GM23338 (cell line): Measurements from ENCODE around the gene CLSTN1. TPM values are rescaled to one million over a fixed set of nuclear protein-coding genes. Genes with fewer than 3 reads are reported as not detected.

Source experiments
- ATAC-seq: fragments of 200-7000 bp; cut with Tn5 transposase; 3 replicates; pipeline ENCODE4 v1.9.1; 2020
- DNase-seq: peaks from one replicate; pipeline ENCODE4 v3.0.0-alpha.2; 2015; ENCODE audit warnings: low spot score
- H2AFZ ChIP-seq: fragments of 200-600 bp; sonication (generic); 2 replicates; pipeline ENCODE4 v1.8.0; 2016; ENCODE audit warnings: antibody characterized with exemption, mild to moderate bottlenecking, moderate library complexity
- H3F3A ChIP-seq: fragments of 200-600 bp; sonication (generic); replicated peaks from 2 replicates; pipeline ENCODE4 v1.8.0; 2017; ENCODE audit warnings: antibody characterized with exemption, mixed run types, low read depth
- H3K27ac ChIP-seq: fragments of 200-600 bp; sonication (generic); 2 replicates; pipeline ENCODE4 v1.6.1; 2016; ENCODE audit warnings: low read depth
- H3K27me3 ChIP-seq: fragments of 200-600 bp; sonication (generic); 2 replicates; pipeline ENCODE4 v1.8.0; 2016; ENCODE audit warnings: mild to moderate bottlenecking, mixed run types, moderate library complexity; ENCODE audit not compliant: insufficient read depth
- H3K36me3 ChIP-seq: fragments of 200-600 bp; sonication (generic); 2 replicates; pipeline ENCODE4 v1.8.0; 2016; ENCODE audit warnings: mild to moderate bottlenecking; ENCODE audit not compliant: insufficient read depth
- H3K4me1 ChIP-seq: fragments of 200-600 bp; sonication (generic); 2 replicates; pipeline ENCODE4 v1.8.0; 2016; ENCODE audit warnings: mild to moderate bottlenecking, moderate library complexity; ENCODE audit not compliant: insufficient read depth
- H3K4me2 ChIP-seq: fragments of 200-600 bp; sonication (generic); 2 replicates; pipeline ENCODE4 v1.7.1; 2017; ENCODE audit warnings: mixed run types
- H3K4me3 ChIP-seq: fragments of 200-600 bp; sonication (generic); 2 replicates; pipeline ENCODE4 v1.6.1; 2016; ENCODE audit warnings: mixed run types
- H3K79me2 ChIP-seq: fragments of 200-600 bp; sonication (generic); replicated peaks from 2 replicates; pipeline ENCODE4 v1.8.0; 2017; ENCODE audit warnings: mild to moderate bottlenecking; ENCODE audit not compliant: insufficient read depth
- H3K9me2 ChIP-seq: fragments of 200-600 bp; sonication (generic); 2 replicates; pipeline ENCODE4 v1.8.0; 2017; ENCODE audit not compliant: insufficient read depth
- H4K20me1 ChIP-seq: fragments of 200-600 bp; sonication (generic); replicated peaks from 2 replicates; pipeline ENCODE4 v1.8.0; 2017; ENCODE audit warnings: mild to moderate bottlenecking; ENCODE audit not compliant: insufficient read depth
- H3K27ac Mint-ChIP-seq: 2 replicates; pipeline ENCODE4 v1.8.0; 2020; ENCODE audit warnings: inconsistent platforms, mild to moderate bottlenecking, moderate library complexity, mixed read lengths
- H3K27me3 Mint-ChIP-seq: 3 replicates; pipeline ENCODE4 v1.8.0; 2022; ENCODE audit warnings: low read depth, mild to moderate bottlenecking, moderate library complexity, mixed read lengths, inconsistent platforms; ENCODE audit not compliant: insufficient read depth, poor library complexity
- H3K36me3 Mint-ChIP-seq: 3 replicates; pipeline ENCODE4 v1.8.0; 2021; ENCODE audit warnings: low read depth, mild to moderate bottlenecking, inconsistent platforms, moderate library complexity, mixed read lengths
- H3K4me1 Mint-ChIP-seq: 3 replicates; pipeline ENCODE4 v1.8.0; 2020; ENCODE audit warnings: mild to moderate bottlenecking, inconsistent platforms, mixed read lengths
- H3K4me3 Mint-ChIP-seq: 3 replicates; pipeline ENCODE4 v1.8.0; 2021; ENCODE audit warnings: moderate library complexity, mild to moderate bottlenecking, inconsistent platforms, mixed read lengths
- H3K9me3 Mint-ChIP-seq: 3 replicates; pipeline ENCODE4 v1.8.0; 2020; ENCODE audit warnings: moderate library complexity, mild to moderate bottlenecking, inconsistent platforms, mixed read lengths
- CREB1 ChIP-seq: fragments of 250-450 bp; sonication (Bioruptor Pico); IDR thresholded peaks from 2 replicates; pipeline ENCODE4 v1.5.0; 2020; ENCODE audit warnings: low read depth, mild to moderate bottlenecking, moderate library complexity
- JUNB ChIP-seq: IDR thresholded peaks from one replicate; pipeline ENCODE4 v1.6.1; 2016; ENCODE audit warnings: antibody characterized with exemption; ENCODE audit not compliant: unreplicated experiment
- ZNF331 ChIP-seq: fragments of 250-450 bp; sonication (Bioruptor Pico); IDR thresholded peaks from 2 replicates; pipeline ENCODE4 v1.5.0; 2020; ENCODE audit warnings: low read depth, mild to moderate bottlenecking, moderate library complexity
- polyA plus RNA-seq: library from polyadenylated mRNA; unstranded; fragments of >200 nt; fragmentation: Nextera tagmentation; extraction: Ambion mirVana; gene quantifications from 2 replicates; pipeline ENCODE4 v1.2.1, GENCODE V29; 2016
- total RNA-seq: library from RNA; depleted of rRNA; stranded (reverse); fragments of >200 nt; shearing (Covaris generic); gene quantifications from 2 replicates; pipeline ENCODE4 v1.2.3, GENCODE V29; 2014
- TF ChIP-seq, protein P1 (sequence below): IDR thresholded peaks from one replicate; pipeline ENCODE4 v1.6.1; 2018; ENCODE audit warnings: antibody characterized with exemption; ENCODE audit not compliant: unreplicated experiment

CLSTN1 gene
- total and polyA plus RNA-seq, 2 experiments from 2014 or later, result 38.5 to 66.2 TPM

DNA sequence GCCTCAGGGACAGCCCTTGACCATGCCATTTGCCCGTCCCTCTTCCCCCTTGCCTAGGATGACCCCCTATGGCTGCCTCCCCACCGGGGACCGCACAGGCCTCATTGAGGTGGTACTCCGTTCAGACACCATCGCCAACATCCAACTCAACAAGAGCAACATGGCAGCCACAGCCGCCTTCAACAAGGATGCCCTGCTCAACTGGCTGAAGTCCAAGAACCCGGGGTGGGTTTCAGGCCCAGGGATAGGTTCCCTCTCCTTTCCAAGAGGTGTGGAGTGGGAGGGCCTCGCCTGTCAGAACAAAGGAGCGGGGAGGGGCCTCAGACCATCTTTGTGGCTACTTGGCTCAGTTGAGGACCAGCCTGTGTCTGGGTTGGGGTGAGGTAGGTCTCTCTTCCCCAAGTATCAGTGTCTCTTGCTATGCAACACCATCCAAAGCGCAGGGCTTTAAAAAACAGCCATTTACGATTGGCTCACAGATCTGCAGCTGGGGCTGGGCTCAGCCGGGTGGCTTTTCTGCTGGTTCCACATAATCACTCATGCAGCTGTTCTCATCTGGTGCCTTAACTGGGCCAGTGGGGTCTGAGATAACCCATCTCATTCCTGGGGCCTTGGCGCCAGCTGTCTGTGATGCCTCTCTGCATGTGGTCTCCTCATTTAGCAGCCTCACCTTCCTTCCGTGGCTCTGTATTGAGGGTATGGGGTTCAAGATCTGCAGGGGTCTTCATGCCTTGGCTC, 100.5 kb downstream of the CLSTN1 start:
- DNase-seq (no peak), ATAC-seq (no peak)
- Histone ChIP-seq H3K79me2 (no peaks in the 10 kb centered on the region), H3K4me1 (no peaks in the 10 kb centered on the region), H3K4me2 (no peak overlapping the region), H4K20me1 (no peaks in the 10 kb centered on the region), H3K27ac (no peak overlapping the region), H3K4me3 (no peak overlapping the region), H3K36me3 (peaks cover 3% of the 10 kb centered on the region; the same call in 1 of the 2 replicates), H3K9me2 (no peaks in the 10 kb centered on the region), H2AFZ (no peak overlapping the region), H3F3A (peaks cover 11% of the 10 kb centered on the region), H3K27me3 (no peaks in the 10 kb centered on the region)
- peaks cover 15% of the 10 kb centered on the region for H3K27me3 Mint-ChIP-seq
- H3K36me3 Mint-ChIP-seq, result peaks cover 42% of the 10 kb centered on the region
- peaks cover 2% of the 10 kb centered on the region; the same call in 1 of the 3 replicates for H3K4me1 Mint-ChIP-seq
- peak; percentile 95 for TF ChIP-seq ZNF331
- TF ChIP-seq CREB1, result no peak
- no peak for TF ChIP-seq JUNB
- no peak overlapping the region; the same call in 2 of the 3 replicates for H3K4me3 Mint-ChIP-seq
- no peak overlapping the region for H3K27ac Mint-ChIP-seq
- H3K9me3 Mint-ChIP-seq, result peaks cover 10% of the 10 kb centered on the region; the same call in 2 of the 3 replicates

DNA sequence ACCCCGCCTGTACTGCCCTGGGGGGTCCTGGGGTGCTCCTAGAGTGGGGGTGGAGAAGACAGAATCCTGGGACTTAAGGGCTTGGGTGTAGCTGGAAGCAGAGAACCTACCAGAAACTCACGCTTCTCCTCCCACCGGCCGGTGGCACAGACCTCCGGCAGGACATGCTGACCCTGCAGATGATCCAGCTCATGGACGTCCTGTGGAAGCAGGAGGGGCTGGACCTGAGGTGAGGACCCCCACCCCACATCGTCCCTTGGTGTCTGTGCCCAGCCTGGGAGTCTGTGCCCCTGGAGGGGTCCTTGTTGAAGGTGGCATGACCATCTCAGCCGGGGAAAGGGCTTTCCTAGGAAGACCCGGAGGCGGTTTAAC, 101.4 kb downstream of the CLSTN1 start:
- no peak overlapping the region for H3K27ac Mint-ChIP-seq
- H3K9me3 Mint-ChIP-seq, result peaks cover 10% of the 10 kb centered on the region; the same call in 2 of the 3 replicates
- Histone ChIP-seq H3F3A (peaks cover 11% of the 10 kb centered on the region), H3K4me3 (no peak overlapping the region), H2AFZ (no peak overlapping the region), H3K79me2 (no peaks in the 10 kb centered on the region), H4K20me1 (no peaks in the 10 kb centered on the region), H3K27ac (no peak overlapping the region), H3K9me2 (no peaks in the 10 kb centered on the region), H3K4me1 (peaks cover 7% of the 10 kb centered on the region; the same call in 1 of the 2 replicates), H3K27me3 (no peaks in the 10 kb centered on the region), H3K4me2 (no peak overlapping the region), H3K36me3 (no peaks in the 10 kb centered on the region)
- DNase-seq (no peak), ATAC-seq (no peak)
- H3K36me3 Mint-ChIP-seq, result peaks cover 39% of the 10 kb centered on the region
- no peak overlapping the region for H3K4me3 Mint-ChIP-seq
- peaks cover 10% of the 10 kb centered on the region for H3K4me1 Mint-ChIP-seq
- TF ChIP-seq, protein P1, sequence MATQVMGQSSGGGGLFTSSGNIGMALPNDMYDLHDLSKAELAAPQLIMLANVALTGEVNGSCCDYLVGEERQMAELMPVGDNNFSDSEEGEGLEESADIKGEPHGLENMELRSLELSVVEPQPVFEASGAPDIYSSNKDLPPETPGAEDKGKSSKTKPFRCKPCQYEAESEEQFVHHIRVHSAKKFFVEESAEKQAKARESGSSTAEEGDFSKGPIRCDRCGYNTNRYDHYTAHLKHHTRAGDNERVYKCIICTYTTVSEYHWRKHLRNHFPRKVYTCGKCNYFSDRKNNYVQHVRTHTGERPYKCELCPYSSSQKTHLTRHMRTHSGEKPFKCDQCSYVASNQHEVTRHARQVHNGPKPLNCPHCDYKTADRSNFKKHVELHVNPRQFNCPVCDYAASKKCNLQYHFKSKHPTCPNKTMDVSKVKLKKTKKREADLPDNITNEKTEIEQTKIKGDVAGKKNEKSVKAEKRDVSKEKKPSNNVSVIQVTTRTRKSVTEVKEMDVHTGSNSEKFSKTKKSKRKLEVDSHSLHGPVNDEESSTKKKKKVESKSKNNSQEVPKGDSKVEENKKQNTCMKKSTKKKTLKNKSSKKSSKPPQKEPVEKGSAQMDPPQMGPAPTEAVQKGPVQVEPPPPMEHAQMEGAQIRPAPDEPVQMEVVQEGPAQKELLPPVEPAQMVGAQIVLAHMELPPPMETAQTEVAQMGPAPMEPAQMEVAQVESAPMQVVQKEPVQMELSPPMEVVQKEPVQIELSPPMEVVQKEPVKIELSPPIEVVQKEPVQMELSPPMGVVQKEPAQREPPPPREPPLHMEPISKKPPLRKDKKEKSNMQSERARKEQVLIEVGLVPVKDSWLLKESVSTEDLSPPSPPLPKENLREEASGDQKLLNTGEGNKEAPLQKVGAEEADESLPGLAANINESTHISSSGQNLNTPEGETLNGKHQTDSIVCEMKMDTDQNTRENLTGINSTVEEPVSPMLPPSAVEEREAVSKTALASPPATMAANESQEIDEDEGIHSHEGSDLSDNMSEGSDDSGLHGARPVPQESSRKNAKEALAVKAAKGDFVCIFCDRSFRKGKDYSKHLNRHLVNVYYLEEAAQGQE, result no peak
- H3K27me3 Mint-ChIP-seq, result peaks cover 18% of the 10 kb centered on the region
